Brain microvascular endothelial cell (primary cell): ENCODE measurements around the gene CERT1.
"Not testable (repeated sequence)": the region's sequence is repeated elsewhere in the genome, so short reads cannot be mapped to it uniquely, and the experiment has no call there.

ENCODE experiments used
- DNase-seq: peaks from one replicate; pipeline ENCODE4 v3.0.0-alpha.2; 2020
- H3K27ac ChIP-seq: fragments of 250-450 bp; sonication (Bioruptor Pico); 2 replicates; pipeline ENCODE4 v1.5.1; 2020; ENCODE audit warnings: mild to moderate bottlenecking, moderate library complexity
- H3K27me3 ChIP-seq: fragments of 250-450 bp; sonication (Bioruptor Pico); replicated peaks from 2 replicates; pipeline ENCODE4 v1.5.1; 2020; ENCODE audit warnings: mild to moderate bottlenecking
- H3K36me3 ChIP-seq: fragments of 250-450 bp; sonication (Bioruptor Pico); replicated peaks from 2 replicates; pipeline ENCODE4 v1.5.1; 2020; ENCODE audit warnings: mild to moderate bottlenecking
- H3K4me3 ChIP-seq: 2 replicates; pipeline ENCODE4 v1.5.1; 2011; ENCODE audit warnings: low read depth, mild to moderate bottlenecking, control low read depth, low read length, moderate library complexity
- CTCF ChIP-seq: IDR thresholded peaks from 2 replicates; pipeline ENCODE4 v1.5.1; 2011; ENCODE audit warnings: low read depth, mild to moderate bottlenecking, moderate library complexity, low read length, control low read depth, inconsistent platforms; ENCODE audit errors: missing control alignments
- in situ Hi-C: cut with HindIII; loops from 2 replicates; pipeline ENCODE4 v1.10.0; 2017; ENCODE audit warnings: low sequenced_read_pairs, low pct_ligation_motif_present

The CERT1 gene

GRCh38 chr5:75498208-75498777, 13.1 kb downstream of the CERT1 start:
- Histone ChIP-seq H3K27me3 (no peaks in the 10 kb centered on the region), H3K36me3 (peaks cover 2% of the 10 kb centered on the region), H3K27ac (no peak overlapping the region), H3K4me3 (no peak overlapping the region)
- in situ Hi-C loops = no loop called here
- no peak for DNase-seq
- no peak for TF ChIP-seq CTCF

DNA sequence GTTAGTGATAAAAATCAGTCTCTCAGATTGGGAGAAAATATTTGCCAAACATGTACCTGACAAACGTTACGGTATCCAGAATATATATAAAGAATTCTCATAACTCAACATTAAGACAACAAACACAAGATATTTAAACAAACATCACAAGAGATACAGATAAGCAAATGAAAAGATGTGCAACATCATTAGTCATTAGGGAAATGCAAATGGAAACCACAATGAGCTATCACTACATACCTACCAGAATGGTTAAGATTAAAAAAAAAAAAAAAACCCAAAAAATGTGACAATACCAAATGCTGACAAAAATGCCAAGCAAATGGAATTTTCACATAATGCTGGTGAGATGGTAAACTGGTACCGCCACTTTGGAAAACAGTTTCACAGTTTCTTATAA, 15.4 kb downstream of the CERT1 start:
- TF ChIP-seq CTCF = no peak
- no peaks in the 10 kb centered on the region for H3K27me3 ChIP-seq
- in situ Hi-C loops = no loop called here
- no peak for DNase-seq
- peaks cover 2% of the 10 kb centered on the region for H3K36me3 ChIP-seq
- H3K4me3 ChIP-seq = no peak overlapping the region
- no peak overlapping the region for H3K27ac ChIP-seq

GRCh38 chr5:75491621-75492020, 19.8 kb downstream of the CERT1 start:
- H3K27me3 ChIP-seq = no peaks in the 10 kb centered on the region
- no peak for TF ChIP-seq CTCF
- no peak overlapping the region for H3K27ac ChIP-seq
- H3K4me3 ChIP-seq = no peak overlapping the region
- in situ Hi-C loops = no loop called here
- H3K36me3 ChIP-seq = no peaks in the 10 kb centered on the region
- no peak for DNase-seq

GRCh38 chr5:75489847-75490246, 21.6 kb downstream of the CERT1 start:
- in situ Hi-C loops, H3K27ac ChIP-seq, DNase-seq: not testable (repeated sequence)

DNA sequence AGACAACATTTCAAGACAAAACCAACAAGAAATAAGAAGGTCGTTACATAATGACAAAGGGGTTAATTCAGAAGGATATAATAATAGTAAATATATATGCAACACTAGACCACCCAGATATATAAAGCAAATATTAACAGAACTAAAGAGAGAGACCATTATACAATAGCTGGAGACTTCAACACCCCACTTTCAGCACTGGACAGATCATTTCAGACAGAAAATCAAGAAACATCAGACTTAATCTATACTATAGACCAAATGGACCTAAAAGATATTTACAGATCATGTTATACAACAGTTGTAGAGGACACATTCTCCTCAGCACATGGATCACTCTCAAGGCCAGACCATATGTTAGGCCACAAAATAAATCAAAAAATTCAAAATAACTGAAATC, 26.8 kb downstream of the CERT1 start:
- no peaks in the 10 kb centered on the region for H3K27me3 ChIP-seq
- H3K36me3 ChIP-seq = no peaks in the 10 kb centered on the region
- no peak overlapping the region for H3K27ac ChIP-seq
- no peak for TF ChIP-seq CTCF
- no peak overlapping the region for H3K4me3 ChIP-seq
- no peak for DNase-seq
- in situ Hi-C loops = no loop called here

More at GRCh38 chr5:75489847-75490246, 21.6 kb downstream of the CERT1 start:
- H3K36me3 ChIP-seq, H3K27me3 ChIP-seq, H3K4me3 ChIP-seq: not testable (repeated sequence)

DNA sequence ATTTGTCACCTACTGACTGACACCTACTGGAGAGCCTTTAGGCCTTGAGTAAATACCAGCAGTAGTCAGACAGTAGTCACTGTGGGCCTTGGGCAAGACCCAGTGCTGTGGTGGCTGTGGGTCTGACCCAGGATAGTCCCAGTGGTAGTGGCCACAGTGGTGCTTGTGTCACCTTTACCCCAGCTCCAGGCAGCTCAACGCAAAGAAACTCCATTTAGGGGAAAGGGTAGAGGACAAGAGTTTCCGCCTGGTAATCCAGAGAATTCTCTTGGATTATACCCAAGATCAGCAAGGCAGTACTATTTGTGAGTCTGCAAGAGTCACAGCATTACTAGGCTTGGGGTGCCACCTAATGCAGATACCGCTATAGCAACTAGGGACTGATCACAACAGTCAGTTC, 28.9 kb downstream of the CERT1 start:
- Histone ChIP-seq H3K36me3 (no peaks in the 10 kb centered on the region), H3K4me3 (no peak overlapping the region), H3K27me3 (no peaks in the 10 kb centered on the region), H3K27ac (no peak overlapping the region)
- in situ Hi-C loops = no loop called here
- peak; percentile 22 for TF ChIP-seq CTCF
- DNase-seq = peak; percentile 6
